GM12878 (cell line): ENCODE data around the gene SSUH2. TPM values are rescaled to one million over a fixed set of nuclear protein-coding genes. Genes with fewer than 3 reads are reported as not detected.

Experiments
- ATAC-seq: fragments of 200-7000 bp; cut with Tn5 transposase; 3 replicates; pipeline ENCODE4 v1.9.1; 2020; ENCODE audit warnings: mild to moderate bottlenecking, moderate library complexity
- BruUV-seq: library from RNA; stranded (reverse); fragments of 400-500 nt; replicated peaks from 2 replicates; lab custom pipeline; 2021; lab: Mats Ljungman, UMichigan
- CTCF ChIA-PET: fragments of 300-600 bp; sonication (Branson Sonifier 250); formaldehyde crosslinking; extraction: SDS; loops from one replicate; lab custom pipeline; 2021; ENCODE audit warnings: inconsistent platforms; lab: Yijun Ruan, JAX
- POLR2A ChIA-PET: fragments of 350-600 bp; formaldehyde crosslinking; extraction: SDS; loops from one replicate; lab custom pipeline; 2021; ENCODE audit warnings: inconsistent platforms; lab: Charles Lee
- RAD21 ChIA-PET: fragments of 300-600 bp; sonication (Branson Sonifier 250); formaldehyde crosslinking; loops from one replicate; lab custom pipeline; 2023; ENCODE audit warnings: antibody characterized with exemption; ENCODE audit not compliant: unreplicated experiment; lab: Charles Lee
- SMC1A ChIA-PET: fragments of 300-600 bp; sonication (Branson Sonifier 250); formaldehyde crosslinking; loops from one replicate; lab custom pipeline; 2023; ENCODE audit not compliant: unreplicated experiment, uncharacterized antibody; lab: Charles Lee
- DNase-seq: peaks from one replicate; pipeline ENCODE4 v3.0.0-alpha.2; 2011; ENCODE audit warnings: low read depth, low spot score
- FAIRE-seq: peaks from 3 replicates; lab custom pipeline; 2011; peaks lifted over from hg19 to GRCh38; lab: Jason Lieb, UNC
- H2AFZ ChIP-seq: 2 replicates; pipeline ENCODE4 v1.6.0; 2011; ENCODE audit warnings: low read depth, low read length, control low read depth; ENCODE audit not compliant: control insufficient read depth
- H3K27ac ChIP-seq: 2 replicates; pipeline ENCODE4 v1.5.1; 2011; ENCODE audit warnings: control low read depth; ENCODE audit not compliant: control insufficient read depth, insufficient read depth
- H3K27me3 ChIP-seq, 2 experiments: replicated peaks in 1 of 2; 2 replicates each; pipeline versions ENCODE4 v1.6.0 to v1.6.1; 2011; ENCODE audit warnings: low read length in 1 of 2; ENCODE audit not compliant: control insufficient read depth in 2 of 2, insufficient read depth in 2 of 2
- H3K36me3 ChIP-seq, 2 experiments: 2 replicates each; pipeline ENCODE4 v1.5.1; 2011; ENCODE audit warnings: low read length in 1 of 2; ENCODE audit not compliant: control insufficient read depth in 2 of 2, insufficient read depth in 2 of 2
- H3K4me1 ChIP-seq: 2 replicates; pipeline ENCODE4 v1.6.1; 2011; ENCODE audit warnings: mild to moderate bottlenecking, low read length, moderate library complexity, mixed read lengths; ENCODE audit not compliant: control insufficient read depth, insufficient read depth
- H3K4me2 ChIP-seq: 2 replicates; pipeline ENCODE4 v1.6.0; 2011; ENCODE audit warnings: control low read depth; ENCODE audit not compliant: control insufficient read depth, insufficient read depth
- H3K4me3 ChIP-seq: fragments of 200-600 bp; sonication (generic); 2 replicates; pipeline ENCODE4 v1.5.1; 2016
- H3K79me2 ChIP-seq: 2 replicates; pipeline ENCODE4 v1.6.0; 2011; ENCODE audit warnings: low read length; ENCODE audit not compliant: control insufficient read depth, insufficient read depth
- H3K9ac ChIP-seq: 2 replicates; pipeline ENCODE4 v1.8.0; 2011; ENCODE audit warnings: low read length, control low read depth, mixed read lengths; ENCODE audit not compliant: control insufficient read depth, insufficient read depth
- H3K9me3 ChIP-seq: replicated peaks from 3 replicates; pipeline ENCODE4 v1.5.1; 2011; ENCODE audit warnings: mild to moderate bottlenecking, low read length; ENCODE audit not compliant: control insufficient read depth, insufficient read depth
- H4K20me1 ChIP-seq: 2 replicates; pipeline ENCODE4 v1.6.0; 2011; ENCODE audit not compliant: control insufficient read depth, insufficient read depth
- ASH2L ChIP-seq: fragments of 300-600, 200-600 bp; sonication (generic); IDR thresholded peaks from 2 replicates; pipeline ENCODE4 v1.6.1; 2017; ENCODE audit warnings: low read depth, mild to moderate bottlenecking, borderline replicate concordance
- BACH1 ChIP-seq: fragments of 450-650 bp; IDR thresholded peaks from 2 replicates; pipeline ENCODE4 v1.6.1; 2017; ENCODE audit warnings: mild to moderate bottlenecking, borderline replicate concordance
- E2F8 ChIP-seq: fragments of 450-650 bp; IDR thresholded peaks from 2 replicates; pipeline ENCODE4 v1.6.1; 2018; ENCODE audit warnings: mild to moderate bottlenecking, low read depth, moderate library complexity; ENCODE audit not compliant: partially characterized antibody
- FOXK2 ChIP-seq: fragments of 450-650 bp; IDR thresholded peaks from 2 replicates; pipeline ENCODE4 v1.6.1; 2017; ENCODE audit warnings: mild to moderate bottlenecking, moderate library complexity
- NFYB ChIP-seq: IDR thresholded peaks from 2 replicates; pipeline ENCODE4 v1.6.1; 2011; ENCODE audit warnings: low read depth, mild to moderate bottlenecking, low read length, improper control_type of control experiment, moderate library complexity; ENCODE audit not compliant: insufficient read depth
- ZSCAN29 ChIP-seq: fragments of 450-650 bp; IDR thresholded peaks from 2 replicates; pipeline ENCODE4 v1.6.1; 2017; ENCODE audit warnings: mild to moderate bottlenecking, moderate library complexity
- WGBS: methylation state at CpG from one replicate; pipeline ENCODE4 v1.1.6; 2016; ENCODE audit warnings: low lambda C conversion rate; ENCODE audit not compliant: insufficient replicate concordance, insufficient coverage; ENCODE audit errors: missing lambda C conversion rate; 5-methylcytosine and 5-hydroxymethylcytosine counted together
- in situ Hi-C: fragments of 300-500 bp; cut with MboI; formaldehyde crosslinking; loops from 9 replicates; pipeline ENCODE4 v1.14.3; 2018; ENCODE audit warnings: mixed read lengths
- intact Hi-C: fragments of 100-400 bp; cut with micrococcal nuclease; formaldehyde crosslinking; loops from one replicate; pipeline ENCODE4 v1.14.2; 2022; ENCODE audit not compliant: unreplicated experiment
- polyA plus RNA-seq, 11 experiments: library from polyadenylated mRNA; depleted of rRNA in 4 of 11; unstranded in 6 of 11; stranded (reverse) in 5 of 11; fragments of >200 nt; fragmentation: Nextera tagmentation in 4 of 11; fragmentation: Illumina TruSeq in 1 of 11; extraction: Ambion mirVana in 4 of 11; extraction: Trizol in 1 of 11; gene quantifications; 1 replicate in 1 of 11; 2 replicates in 10 of 11; pipeline versions ENCODE4 v1.2.1 to v1.2.3, GENCODE V29; 2011 to 2016; ENCODE audit warnings: inconsistent platforms in 2 of 11, missing spikeins in 2 of 11, low read depth in 1 of 11
- total RNA-seq, 4 experiments: library from RNA; depleted of rRNA in 3 of 4; stranded (reverse); fragments of >200 nt in 3 of 4; fragmentation: Illumina TruSeq in 1 of 4; extraction: Trizol in 1 of 4; gene quantifications; 2 replicates each; pipeline versions ENCODE4 v1.2.1 to v1.2.3, GENCODE V29; 2013 to 2021

Gene SSUH2
- total and polyA plus RNA-seq, 10 of the 15 experiments (the other 5 are each of a cell fraction or from before 2014, with no cell fraction given), result 0.09 to 0.26 TPM; not detected in 8

- ATAC-seq, result no peak
- no peak for FAIRE-seq
- ChIA-PET CTCF (interaction anchor here (0.8 to 1.4 kb wide), 2 partner anchors 18 to 322 kb away, joined by 3 to 6 read pairs; no protein-coding TSS in a partner anchor), RAD21 (no interaction called here), POLR2A (no interaction called here), SMC1A (interaction anchor here (1.5 kb wide), 1 partner anchor 11 kb away, joined by 3 read pairs; no protein-coding TSS in a partner anchor)
- H3K79me2 ChIP-seq, result no peaks in the 10 kb centered on the region
- no peak overlapping the region for H3K4me2 ChIP-seq
- H3K9me3 ChIP-seq, result no peaks in the 10 kb centered on the region
- no peak overlapping the region for H3K27ac ChIP-seq
- no peaks in the 10 kb centered on the region for H4K20me1 ChIP-seq
- H3K4me3 ChIP-seq, result no peak overlapping the region
- H2AFZ ChIP-seq, result no peak overlapping the region
- WGBS, result 38% methylated on average over 14 of the region's 14 CpGs
- H3K4me1 ChIP-seq, result no peaks in the 10 kb centered on the region
- in situ Hi-C loops, result no loop called here
- DNase-seq, result no peak
- H3K27me3 ChIP-seq, result peaks cover 0 to 2% of the 10 kb centered on the region in 2 experiments; a peak in 2 of 4 replicates
- no TSS peak for BruUV-seq
- H3K9ac ChIP-seq, result no peak overlapping the region
- no peak for TF ChIP-seq E2F8
- TF ChIP-seq BACH1, result no peak
- no peak for TF ChIP-seq FOXK2
- TF ChIP-seq NFYB, result no peak
- no peak for TF ChIP-seq ZSCAN29
- TF ChIP-seq ASH2L, result no peak
- intact Hi-C loops, result no loop called here
- H3K36me3 ChIP-seq, result no peaks in the 10 kb centered on the region
These were observed 1.8 kb upstream of the SSUH2 start for GRCh38 chr3:8646313-8646938.
